Mucosa of descending colon (tissue), 3 donors: ENCODE results near the gene ERC2. TPM values are rescaled to one million over a fixed set of nuclear protein-coding genes. Genes with fewer than 3 reads are reported as not detected.

Experiments used
- ATAC-seq: fragments of 200-7000 bp; cut with Tn5 transposase; one replicate; pipeline ENCODE4 v1.9.1; 2020; ENCODE audit warnings: mild to moderate bottlenecking, moderate library complexity
- DNase-seq, 3 donors: peaks; one replicate each; pipeline ENCODE4 v3.0.0-alpha.2; 2020
- H3K36me3 ChIP-seq: fragments of 200-600 bp; one replicate; pipeline ENCODE4 v1.8.0; 2021; ENCODE audit warnings: low read depth, mild to moderate bottlenecking
- H3K4me1 ChIP-seq: fragments of 200-600 bp; one replicate; pipeline ENCODE4 v1.8.0; 2021; ENCODE audit warnings: low read depth, mild to moderate bottlenecking
- H3K4me3 ChIP-seq: fragments of 200-600 bp; one replicate; pipeline ENCODE4 v1.8.0; 2021; ENCODE audit warnings: mild to moderate bottlenecking
- H3K9me3 ChIP-seq: fragments of 200-600 bp; one replicate; pipeline ENCODE4 v1.8.0; 2021; ENCODE audit warnings: mild to moderate bottlenecking
- CTCF ChIP-seq: fragments of 200-600 bp; IDR thresholded peaks from one replicate; pipeline ENCODE4 v1.8.0; 2022; ENCODE audit warnings: antibody characterized with exemption, mild to moderate bottlenecking
- intact Hi-C, 2 donors: fragments of 100-400 bp; cut with DNase I in 1 of 2; cut with micrococcal nuclease in 1 of 2; formaldehyde crosslinking; loops; one replicate each; pipeline versions ENCODE4 v1.11.0 to v1.11.1; 2022; cut with DNase I, micrococcal nuclease
- total RNA-seq, 3 donors: library from RNA; stranded (reverse); fragmentation: NEBNext Ultra II Directional in 2 of 3; extraction: Animal tissue kit (Norgen Biotek cat#: 25700) in 2 of 3; gene quantifications; one replicate each; pipeline versions ENCODE4 v1.2.1 to v1.2.4, GENCODE V29; 2021 to 2023
- donor health status: DM: no; HTN: no; CAD: no; lungs with moderate emphysema.
- donor health status: DM: no; HTN: no; CAD: no.
- donor health status: DM: no; HTN: yes; CAD: no.

The ERC2 gene
- total RNA-seq, 3 donors from 2014 or later: 0.06 to 1.8 (median 0.43) TPM

- TF ChIP-seq CTCF: no peak
- Histone ChIP-seq H3K36me3 (no peaks in the 10 kb centered on the region), H3K4me1 (no peaks in the 10 kb centered on the region), H3K9me3 (no peaks in the 10 kb centered on the region), H3K4me3 (no peak overlapping the region)
- intact Hi-C loops: no loop called here
- no peak for ATAC-seq
- no peak for DNase-seq
These were observed 922.3 kb downstream of the ERC2 start for GRCh38 chr3:55545995-55546394.

GRCh38 chr3:55544219-55544618 is 924.0 kb downstream of the ERC2 start:
- Histone ChIP-seq H3K36me3 (no peaks in the 10 kb centered on the region), H3K4me1 (no peaks in the 10 kb centered on the region), H3K4me3 (no peak overlapping the region), H3K9me3 (no peaks in the 10 kb centered on the region)
- TF ChIP-seq CTCF: no peak
- intact Hi-C loops: no loop called here
- no peak for DNase-seq
- ATAC-seq: no peak

- no peaks in the 10 kb centered on the region for H3K36me3 ChIP-seq
- intact Hi-C loops: no loop called here
- no peak overlapping the region for H3K4me3 ChIP-seq
- TF ChIP-seq CTCF: no peak
- no peaks in the 10 kb centered on the region for H3K4me1 ChIP-seq
- no peaks in the 10 kb centered on the region for H3K9me3 ChIP-seq
- ATAC-seq (no peak), DNase-seq (no peak)
These were observed 925.1 kb downstream of the ERC2 start for GRCh38 chr3:55543181-55543614.

- DNase-seq: no peak
- no peaks in the 10 kb centered on the region for H3K4me1 ChIP-seq
- H3K4me3 ChIP-seq: no peak overlapping the region
- ATAC-seq: no peak
- no peaks in the 10 kb centered on the region for H3K9me3 ChIP-seq
- intact Hi-C loops: no loop called here
- H3K36me3 ChIP-seq: no peaks in the 10 kb centered on the region
- no peak for TF ChIP-seq CTCF
These were observed 926.8 kb downstream of the ERC2 start for GRCh38 chr3:55541456-55541855.

- intact Hi-C loops: no loop called here
- no peaks in the 10 kb centered on the region for H3K36me3 ChIP-seq
- no peaks in the 10 kb centered on the region for H3K9me3 ChIP-seq
- no peak for TF ChIP-seq CTCF
- DNase-seq (no peak), ATAC-seq (no peak)
- H3K4me1 ChIP-seq: no peaks in the 10 kb centered on the region
- H3K4me3 ChIP-seq: no peak overlapping the region
These were observed 927.3 kb downstream of the ERC2 start for GRCh38 chr3:55541016-55541415.

- ATAC-seq (no peak), DNase-seq (no peak)
- TF ChIP-seq CTCF: no peak
- no peak overlapping the region for H3K4me3 ChIP-seq
- no peaks in the 10 kb centered on the region for H3K9me3 ChIP-seq
- no peaks in the 10 kb centered on the region for H3K36me3 ChIP-seq
- H3K4me1 ChIP-seq: no peaks in the 10 kb centered on the region
- intact Hi-C loops: no loop called here
These were observed 927.7 kb downstream of the ERC2 start for GRCh38 chr3:55540579-55540978.
